Fibroblast of gingiva (primary cell): ENCODE data around the gene SNAPC3.

Experiments
- DNase-seq: peaks from one replicate; pipeline ENCODE4 v3.0.0-alpha.2; 2011; ENCODE audit warnings: low read depth

SNAPC3 gene

GRCh38 chr9:15492485-15493150 is 69.9 kb downstream of the SNAPC3 start:
- no peak for DNase-seq

GRCh38 chr9:15498246-15498995 is 75.7 kb downstream of the SNAPC3 start:
- DNase-seq: no peak

- no peak for DNase-seq
These were observed 76.5 kb downstream of the SNAPC3 start for GRCh38 chr9:15499139-15499538.

- DNase-seq: no peak
These were observed 78.5 kb downstream of the SNAPC3 start for GRCh38 chr9:15501179-15501578.

DNA sequence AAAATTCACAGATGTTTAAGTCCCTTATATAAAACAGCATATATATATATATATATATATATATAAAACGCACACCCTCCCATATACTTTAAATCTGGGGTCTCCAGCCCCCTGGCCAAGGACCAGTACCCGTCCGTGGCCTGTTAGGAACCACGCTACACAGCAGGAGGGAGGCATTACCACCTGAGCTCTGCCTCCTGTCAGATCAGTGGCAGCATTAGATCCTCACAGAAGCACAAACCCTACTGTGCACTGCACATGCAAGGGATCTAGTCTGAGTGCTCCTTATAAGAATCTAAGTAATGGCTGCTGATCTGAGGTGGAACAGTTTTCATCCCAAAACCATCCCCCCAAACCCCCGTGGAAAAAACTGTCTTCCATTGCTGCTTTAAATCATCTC is 79.1 kb downstream of the SNAPC3 start:
- no peak for DNase-seq

DNA sequence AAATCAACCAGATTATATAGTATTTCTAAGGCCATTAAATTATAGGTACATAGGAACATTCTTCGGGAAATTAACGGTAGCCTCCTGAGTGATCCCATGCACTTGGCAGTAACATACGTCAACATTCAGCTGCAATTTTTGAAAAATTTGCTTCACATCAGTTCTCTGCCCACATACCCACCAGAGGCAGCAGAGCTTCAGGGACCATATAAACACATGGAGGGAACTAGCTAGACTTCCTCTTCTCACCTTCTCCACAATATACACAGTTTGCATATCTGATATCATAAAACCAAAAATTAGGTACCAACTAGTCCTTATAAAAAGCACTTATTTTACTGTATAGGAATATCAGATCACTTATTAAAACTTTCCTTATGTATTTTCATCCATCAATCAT is 83.2 kb downstream of the SNAPC3 start:
- no peak for DNase-seq

DNA sequence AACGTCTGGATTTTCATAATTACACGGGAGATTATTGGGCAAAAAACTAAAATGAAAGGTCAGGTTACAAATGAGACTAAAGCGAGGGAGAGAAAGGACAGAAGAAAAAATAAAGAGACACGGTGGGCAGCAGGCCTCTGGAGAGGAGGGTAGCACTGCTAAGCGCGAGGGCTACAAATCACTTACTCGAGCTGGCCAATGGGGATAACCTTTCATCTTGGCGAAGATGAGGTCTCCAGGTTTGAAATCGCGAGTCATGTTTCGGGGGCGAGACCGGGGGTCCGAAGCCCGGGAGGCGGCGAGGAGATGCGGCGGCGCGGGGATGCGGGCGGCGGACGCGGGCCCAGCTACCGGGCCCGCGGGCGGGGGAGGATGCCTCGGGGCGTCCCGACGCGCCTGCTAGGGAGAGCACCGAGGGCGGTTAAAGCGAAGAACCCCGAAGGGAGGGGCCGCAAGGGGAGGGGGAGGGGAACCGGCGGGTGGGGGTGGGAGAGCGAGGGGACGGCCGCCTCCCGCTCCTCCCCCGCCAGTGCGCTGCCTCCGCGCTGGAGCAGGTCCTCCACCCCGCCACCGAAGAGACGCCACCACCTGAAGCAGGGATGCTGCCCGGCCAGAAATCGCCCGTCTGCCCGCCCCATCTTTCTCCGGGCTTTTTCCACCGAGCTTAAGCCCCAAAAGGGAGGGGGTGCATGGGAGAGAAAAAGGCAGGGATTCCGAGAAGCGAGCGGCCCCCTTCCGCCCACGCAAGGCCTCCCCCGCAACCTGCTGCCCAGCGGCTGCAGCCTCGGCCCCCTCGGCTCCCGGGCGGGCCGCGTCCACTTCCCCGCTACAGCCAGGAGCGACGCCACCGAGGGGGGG is 87.5 kb downstream of the SNAPC3 start:
- DNase-seq: peak; percentile 14

GRCh38 chr9:15510789-15511575 is 88.3 kb downstream of the SNAPC3 start, which contains the start of gene PSIP1:
TSS of gene PSIP1 (minus strand) at chr9:15510970. CDS start at chr9:15510188, 782 bp downstream.
- peak; percentile 83 for DNase-seq
